Memory B cell (primary cell): ENCODE data around the gene GLYAT.
"Not testable (repeated sequence)": the region's sequence is repeated elsewhere in the genome, so short reads cannot be mapped to it uniquely, and the experiment has no call there.

Source experiments
- ATAC-seq: fragments of 150-1000 bp; cut with Tn5 transposase; 2 replicates; pipeline ENCODE4 v1.10.0; 2021; ENCODE audit warnings: low read depth, mild to moderate bottlenecking, moderate library complexity
- DNase-seq, 2 donors: peaks; one replicate each; pipeline ENCODE4 v3.0.0; 2022; ENCODE audit warnings: low spot score in 2 of 2
- H3K27ac Mint-ChIP-seq: one replicate; pipeline ENCODE4 v1.8.0; 2022; ENCODE audit warnings: mild to moderate bottlenecking, moderate library complexity, mixed read lengths
- H3K27me3 Mint-ChIP-seq: one replicate; pipeline ENCODE4 v1.8.0; 2022; ENCODE audit warnings: mixed read lengths
- H3K36me3 Mint-ChIP-seq: one replicate; pipeline ENCODE4 v1.8.0; 2022; ENCODE audit warnings: mild to moderate bottlenecking, mixed read lengths
- H3K4me1 Mint-ChIP-seq: one replicate; pipeline ENCODE4 v1.8.0; 2022; ENCODE audit warnings: mixed read lengths
- H3K4me3 Mint-ChIP-seq: one replicate; pipeline ENCODE4 v1.8.0; 2022; ENCODE audit warnings: mild to moderate bottlenecking, moderate library complexity, mixed read lengths
- H3K9me3 Mint-ChIP-seq: one replicate; pipeline ENCODE4 v1.8.0; 2022; ENCODE audit warnings: mixed read lengths

GLYAT gene

DNA sequence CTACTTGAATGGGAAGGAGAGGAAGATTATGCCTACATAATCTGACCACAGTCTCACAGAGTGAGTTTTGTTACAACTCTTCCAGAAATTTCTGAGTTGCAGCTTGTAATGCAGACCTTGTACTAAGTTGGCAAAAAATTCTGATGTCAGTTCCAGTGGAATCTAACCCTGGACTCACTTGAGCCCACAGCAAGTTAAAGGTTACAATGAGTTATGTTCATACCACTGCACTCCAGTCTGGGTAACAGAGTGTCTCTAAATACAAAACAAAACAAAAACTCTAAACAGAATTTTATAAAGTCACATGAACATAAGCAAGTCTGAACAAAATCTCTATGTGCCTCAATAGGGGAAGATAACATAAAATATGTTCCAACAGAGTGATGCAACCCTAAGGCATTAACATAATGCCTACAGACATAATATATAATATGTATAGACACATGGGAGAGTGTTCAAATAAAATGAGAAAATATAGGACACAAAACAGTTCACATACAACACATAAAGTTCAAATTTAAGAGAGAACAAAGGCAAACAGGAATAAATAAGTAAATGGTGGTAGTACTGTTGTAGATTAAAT lies 1.1 kb downstream of the GLYAT start:
- Mint-ChIP-seq H3K27ac (no peak overlapping the region), H3K27me3 (peaks cover 4% of the 10 kb centered on the region), H3K36me3 (no peaks in the 10 kb centered on the region), H3K9me3 (no peaks in the 10 kb centered on the region), H3K4me1 (peaks cover 13% of the 10 kb centered on the region), H3K4me3 (no peak overlapping the region)
- ATAC-seq = no peak
- no peak for DNase-seq

DNA sequence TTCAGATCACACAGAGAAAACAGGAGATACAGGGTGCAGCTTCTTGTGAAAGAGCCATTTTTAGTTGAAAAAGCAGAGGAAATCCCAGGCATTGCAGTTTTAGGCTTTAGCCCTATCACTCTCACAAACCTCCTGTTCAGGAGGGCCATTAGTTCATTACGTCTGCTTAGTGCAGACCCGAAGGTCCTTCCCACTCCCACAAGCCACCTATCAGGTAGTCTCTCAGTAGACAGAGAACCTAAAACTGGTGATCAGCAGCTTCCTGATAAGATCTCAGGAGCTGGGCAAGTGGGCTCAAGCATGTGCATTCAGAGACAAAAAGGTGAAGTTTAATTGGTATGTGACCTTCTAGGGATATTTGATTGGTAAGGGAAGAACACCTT lies 4.3 kb downstream of the GLYAT start:
- H3K4me1 Mint-ChIP-seq = peaks cover 11% of the 10 kb centered on the region
- no peaks in the 10 kb centered on the region for H3K36me3 Mint-ChIP-seq
- peaks cover 3% of the 10 kb centered on the region for H3K27me3 Mint-ChIP-seq
- H3K4me3 Mint-ChIP-seq = no peak overlapping the region
- H3K9me3 Mint-ChIP-seq = no peaks in the 10 kb centered on the region
- ATAC-seq (no peak), DNase-seq (no peak)
- H3K27ac Mint-ChIP-seq = no peak overlapping the region

DNA sequence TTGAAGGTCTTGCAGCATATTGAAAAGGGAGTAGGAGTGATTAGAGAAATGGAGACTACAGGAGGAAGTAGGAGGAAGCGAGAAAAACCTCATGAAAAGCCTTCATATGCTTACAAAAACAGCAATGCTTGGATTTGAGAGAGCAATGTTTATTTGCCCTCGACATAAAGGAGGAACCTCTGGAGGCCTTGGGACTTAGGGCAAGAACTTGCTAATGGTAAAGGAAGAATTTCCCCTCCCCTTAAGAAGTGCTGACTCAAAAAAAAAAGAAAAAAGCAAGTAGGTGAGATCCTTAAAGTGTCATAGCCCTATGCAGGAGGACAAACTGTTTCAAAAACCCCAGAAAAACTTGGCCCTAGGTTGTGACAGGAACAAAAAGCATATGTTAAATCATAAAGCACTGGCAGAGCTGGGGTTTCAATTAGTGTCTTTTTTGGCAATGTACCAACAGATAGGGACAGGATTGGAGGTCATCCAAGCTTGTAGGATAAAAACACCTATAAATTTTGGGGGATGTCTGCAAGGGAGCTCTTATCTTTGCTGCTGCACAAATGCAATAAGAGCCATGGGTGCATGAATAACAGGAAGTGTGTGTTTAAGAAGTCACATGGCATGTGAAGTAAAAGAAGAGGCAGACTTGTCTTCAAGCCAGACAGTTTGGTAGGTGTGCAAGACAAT lies 4.9 kb downstream of the GLYAT start:
- Mint-ChIP-seq H3K4me1 (peaks cover 11% of the 10 kb centered on the region), H3K36me3 (no peaks in the 10 kb centered on the region), H3K27me3 (peaks cover 3% of the 10 kb centered on the region), H3K9me3 (no peaks in the 10 kb centered on the region), H3K27ac (no peak overlapping the region), H3K4me3 (no peak overlapping the region)
- ATAC-seq = peak; percentile 45
- DNase-seq = no peak

DNA sequence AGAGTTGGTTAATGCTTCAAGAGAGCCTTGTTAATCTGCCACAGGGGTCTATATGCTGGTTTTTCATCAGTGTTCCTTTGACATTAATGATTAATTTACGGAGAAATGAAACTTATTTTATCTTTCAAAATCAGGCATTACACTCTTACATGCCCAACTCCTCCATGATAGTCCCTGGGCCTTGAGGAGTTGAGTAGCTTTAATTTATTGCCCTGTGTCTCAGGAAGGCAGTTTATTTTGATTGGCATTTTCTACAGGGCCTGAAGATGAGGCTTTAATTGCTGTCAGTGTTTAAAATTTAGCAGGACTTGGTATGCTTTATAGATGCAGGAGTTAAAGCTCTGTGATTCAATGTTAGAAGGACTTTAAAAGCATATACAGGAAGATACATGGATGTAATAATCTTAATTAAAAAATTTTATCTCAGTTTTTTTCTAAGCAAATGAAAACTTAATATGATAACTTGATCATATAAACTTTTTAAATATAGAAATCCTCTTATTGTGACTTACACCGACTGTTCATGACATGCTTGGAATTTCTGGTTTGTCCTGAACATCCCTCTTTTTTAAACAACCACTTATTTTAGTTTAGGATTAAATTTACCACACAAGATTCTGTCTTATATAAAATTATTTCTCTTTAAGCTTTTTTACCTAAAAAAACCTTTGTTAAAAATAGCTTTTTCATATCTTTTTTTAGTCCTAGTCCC lies 12.2 kb downstream of the GLYAT start:
- Mint-ChIP-seq H3K36me3 (no peaks in the 10 kb centered on the region), H3K27ac (no peak overlapping the region), H3K4me1 (no peaks in the 10 kb centered on the region), H3K9me3 (no peaks in the 10 kb centered on the region), H3K27me3 (no peaks in the 10 kb centered on the region), H3K4me3 (no peak overlapping the region)
- DNase-seq = no peak
- ATAC-seq = no peak

DNA sequence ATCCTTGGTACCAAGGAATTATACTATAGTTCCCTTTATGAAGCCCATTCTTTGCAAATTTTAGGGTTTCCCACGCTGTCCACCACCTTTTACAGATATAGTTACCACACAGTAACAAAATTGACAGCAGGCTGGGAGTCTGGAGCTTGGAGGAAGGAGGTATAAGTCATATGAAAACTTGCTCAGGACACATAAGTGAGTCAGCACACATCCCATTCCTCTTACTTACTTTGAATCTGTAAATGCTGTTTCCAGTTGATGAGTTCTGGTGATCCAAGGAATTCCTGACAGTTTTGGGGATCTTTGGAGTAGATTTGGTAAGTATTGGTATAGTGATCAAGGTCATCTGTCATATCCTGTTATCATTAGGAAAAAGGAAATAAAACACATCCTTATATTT lies 19.2 kb downstream of the GLYAT start:
- H3K27ac Mint-ChIP-seq = no peak overlapping the region
- H3K4me1 Mint-ChIP-seq = no peaks in the 10 kb centered on the region
- ATAC-seq (no peak), DNase-seq (no peak)
- H3K27me3 Mint-ChIP-seq = peaks cover 3% of the 10 kb centered on the region
- H3K36me3 Mint-ChIP-seq = no peaks in the 10 kb centered on the region
- H3K9me3 Mint-ChIP-seq = peaks cover under 1% of the 10 kb centered on the region
- H3K4me3 Mint-ChIP-seq = no peak overlapping the region

DNA sequence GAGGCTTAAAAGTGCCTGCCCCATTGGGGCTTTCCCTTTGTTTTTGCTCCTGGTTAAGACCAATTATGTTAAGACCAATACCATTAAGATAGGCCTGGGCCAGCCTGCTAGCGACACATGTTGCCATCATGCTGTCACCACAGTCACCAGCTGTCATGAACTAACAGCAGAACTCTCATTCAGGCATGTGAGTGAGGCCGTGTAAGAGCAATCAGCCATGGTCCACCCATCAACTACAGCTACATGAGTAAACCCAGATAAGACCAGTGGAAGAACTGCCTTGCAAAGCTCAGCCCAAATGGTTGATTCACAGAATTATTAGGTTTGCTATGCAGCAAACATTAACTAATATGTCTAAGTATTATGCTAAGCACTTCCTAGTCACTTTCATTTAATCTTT lies 19.9 kb downstream of the GLYAT start:
- Mint-ChIP-seq H3K27ac (no peak overlapping the region), H3K36me3 (no peaks in the 10 kb centered on the region), H3K4me3 (no peak overlapping the region), H3K4me1 (no peaks in the 10 kb centered on the region), H3K27me3 (peaks cover 3% of the 10 kb centered on the region), H3K9me3 (peaks cover 3% of the 10 kb centered on the region)
- ATAC-seq = no peak
- DNase-seq = no peak

DNA sequence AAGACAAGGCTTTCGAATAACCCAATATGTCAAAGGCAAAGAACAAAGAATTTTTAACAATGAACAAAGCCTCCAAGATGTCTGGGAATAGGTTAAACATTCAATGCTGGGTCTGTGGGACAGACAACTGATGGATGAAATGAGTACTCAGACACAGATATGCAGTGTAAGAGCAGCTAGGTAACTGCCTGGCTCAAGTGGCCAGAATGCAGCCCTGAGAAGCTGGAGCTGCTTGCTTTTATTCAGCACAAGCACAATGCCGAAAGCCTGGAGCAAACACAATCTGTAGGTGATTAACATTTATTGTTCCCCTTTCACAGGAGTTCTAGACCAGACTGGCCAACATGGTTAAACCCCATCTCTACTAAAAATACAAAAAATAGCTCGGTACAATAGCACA lies 24.0 kb downstream of the GLYAT start:
- no peak overlapping the region for H3K27ac Mint-ChIP-seq
- H3K36me3 Mint-ChIP-seq = peaks cover 5% of the 10 kb centered on the region
- no peaks in the 10 kb centered on the region for H3K4me1 Mint-ChIP-seq
- H3K4me3 Mint-ChIP-seq = no peak overlapping the region
- peaks cover 9% of the 10 kb centered on the region for H3K9me3 Mint-ChIP-seq
- H3K27me3 Mint-ChIP-seq = peaks cover 8% of the 10 kb centered on the region
- no peak for ATAC-seq
- DNase-seq = no peak

DNA sequence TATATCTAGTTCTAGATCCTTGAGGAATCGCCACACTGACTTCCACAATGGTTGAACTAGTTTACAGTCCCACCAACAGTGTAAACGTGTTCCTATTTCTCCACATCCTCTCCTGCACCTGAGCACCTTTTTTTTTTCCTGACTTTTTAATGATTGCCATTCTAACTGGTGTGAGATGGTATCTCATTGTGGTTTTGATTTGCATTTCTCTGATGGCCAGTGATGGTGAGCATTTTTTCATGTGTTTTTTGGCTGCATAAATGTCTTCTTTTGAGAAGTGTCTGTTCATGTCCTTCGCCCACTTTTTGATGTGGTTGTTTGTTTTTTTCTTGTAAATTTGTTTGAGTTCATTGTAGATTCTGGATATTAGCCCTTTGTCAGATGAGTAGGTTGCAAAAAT lies 34.9 kb downstream of the GLYAT start:
- DNase-seq, H3K9me3 Mint-ChIP-seq, ATAC-seq, H3K27ac Mint-ChIP-seq, H3K4me3 Mint-ChIP-seq, H3K27me3 Mint-ChIP-seq, H3K36me3 Mint-ChIP-seq, H3K4me1 Mint-ChIP-seq: not testable (repeated sequence)

DNA sequence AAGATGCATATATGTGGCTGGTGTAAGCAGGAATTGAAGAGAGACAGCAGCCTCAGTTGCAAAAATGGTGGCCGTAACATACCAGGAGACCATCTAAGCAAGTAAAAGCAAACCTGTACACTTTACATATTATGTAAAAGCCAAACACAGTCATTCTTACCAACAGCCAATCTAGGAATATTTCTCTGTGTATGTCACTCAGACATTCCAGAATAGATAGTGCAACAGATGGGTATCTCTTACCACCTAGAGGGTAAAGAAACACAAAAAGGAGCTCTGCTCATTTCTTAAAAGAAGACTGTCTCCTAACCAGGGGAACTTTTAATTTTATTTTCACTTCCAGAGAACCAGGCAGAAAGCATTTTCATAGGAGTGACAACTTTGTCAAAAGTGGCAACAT lies 38.7 kb downstream of the GLYAT start:
- H3K4me1 Mint-ChIP-seq = no peaks in the 10 kb centered on the region
- H3K9me3 Mint-ChIP-seq = no peaks in the 10 kb centered on the region
- no peak for ATAC-seq
- DNase-seq = no peak
- no peak overlapping the region for H3K27ac Mint-ChIP-seq
- H3K4me3 Mint-ChIP-seq = no peak overlapping the region
- no peaks in the 10 kb centered on the region for H3K36me3 Mint-ChIP-seq
- peaks cover 3% of the 10 kb centered on the region for H3K27me3 Mint-ChIP-seq

DNA sequence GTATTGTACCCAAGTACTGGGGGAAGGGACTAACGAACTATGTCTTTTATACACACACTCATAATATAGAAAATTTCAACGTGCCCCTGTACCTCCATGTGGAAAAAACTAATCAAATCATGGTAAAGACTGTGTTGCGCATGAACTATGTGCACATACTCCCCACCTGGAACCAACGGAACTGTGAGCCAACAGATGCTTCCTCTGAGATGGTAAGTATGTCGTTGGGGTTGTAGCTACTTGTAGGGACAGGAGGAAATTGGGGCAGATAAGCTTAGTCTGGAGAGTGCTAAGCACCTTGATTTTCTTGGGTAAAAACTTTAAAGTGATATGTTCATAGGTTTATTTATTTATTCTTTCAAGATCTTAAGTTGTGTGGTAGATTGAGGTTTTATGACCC lies 40.1 kb downstream of the GLYAT start:
- Mint-ChIP-seq H3K4me1 (no peaks in the 10 kb centered on the region), H3K27ac (no peak overlapping the region), H3K27me3 (peaks cover 6% of the 10 kb centered on the region), H3K9me3 (no peaks in the 10 kb centered on the region), H3K4me3 (no peak overlapping the region), H3K36me3 (no peaks in the 10 kb centered on the region)
- ATAC-seq (no peak), DNase-seq (no peak)

DNA sequence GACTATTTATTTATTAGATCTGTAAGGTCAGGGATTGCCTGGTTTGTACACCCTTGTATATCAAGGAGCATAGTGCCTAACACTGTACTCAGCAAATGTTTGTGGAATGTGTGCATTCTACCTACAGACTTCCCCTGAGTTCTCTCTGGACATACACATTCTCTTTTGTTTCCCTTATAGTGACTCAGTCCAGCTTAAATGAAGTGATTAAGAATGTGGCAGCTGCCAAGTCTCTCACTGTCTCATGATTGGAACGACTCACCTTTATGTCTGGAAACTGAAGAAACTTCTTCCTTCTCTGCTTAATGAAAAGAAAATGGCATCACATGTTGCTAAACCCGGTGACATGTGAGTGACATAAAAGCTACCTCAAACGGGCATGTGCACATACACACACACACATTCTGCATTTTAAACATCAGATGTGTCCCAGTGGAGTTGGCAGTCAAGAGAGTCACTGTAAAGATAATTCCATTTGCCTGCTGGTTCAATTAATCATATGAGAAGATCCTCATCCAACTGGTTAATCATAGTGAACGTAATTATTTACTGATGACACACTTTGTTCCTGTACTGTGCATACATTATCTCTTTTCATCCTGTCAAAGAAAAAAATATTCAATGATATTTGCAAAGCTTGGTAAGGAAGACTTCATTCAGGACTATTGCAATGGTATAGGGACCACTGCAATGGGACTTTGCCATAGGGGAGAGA lies 42.8 kb downstream of the GLYAT start:
- ATAC-seq = no peak
- Mint-ChIP-seq H3K27me3 (peaks cover 6% of the 10 kb centered on the region), H3K4me1 (no peaks in the 10 kb centered on the region), H3K36me3 (no peaks in the 10 kb centered on the region), H3K27ac (no peak overlapping the region), H3K9me3 (no peaks in the 10 kb centered on the region), H3K4me3 (no peak overlapping the region)
- DNase-seq = no peak

DNA sequence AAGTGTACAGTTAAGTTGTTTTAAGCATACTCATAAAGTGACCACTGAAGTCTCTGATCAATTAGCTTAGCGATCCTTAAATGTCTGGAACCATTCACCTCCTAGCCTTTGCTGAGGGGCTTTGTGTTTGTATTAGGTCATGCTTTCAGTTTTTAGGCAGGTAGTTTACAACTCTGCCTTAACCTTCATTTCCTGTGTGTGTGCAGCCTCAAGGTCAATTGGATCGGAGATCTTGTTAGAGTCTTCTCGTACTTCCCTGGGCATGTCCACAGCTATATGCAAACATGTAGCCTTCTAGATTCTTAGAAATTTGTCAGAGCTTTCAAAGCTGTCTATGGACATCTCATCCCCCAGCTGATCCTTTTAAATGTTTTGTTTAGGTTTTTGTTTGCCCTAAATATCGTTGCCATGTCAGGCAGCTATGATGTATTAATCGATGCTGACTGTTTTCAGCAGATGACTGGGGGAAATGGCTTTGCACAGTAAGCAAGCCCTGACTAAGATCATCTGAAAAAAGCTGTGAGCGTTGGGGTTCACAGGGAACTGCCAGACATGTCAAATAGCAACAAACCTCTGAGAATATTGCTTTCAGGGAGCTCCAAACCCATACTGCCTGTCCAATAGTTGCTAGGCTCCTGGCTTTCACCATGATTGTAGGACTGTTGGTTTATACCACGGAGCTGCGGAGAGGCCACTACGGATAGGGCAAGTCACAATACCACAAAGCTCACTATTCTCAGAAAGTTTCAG lies 45.6 kb downstream of the GLYAT start:
- Mint-ChIP-seq H3K36me3 (peaks cover 2% of the 10 kb centered on the region), H3K27me3 (peaks cover 6% of the 10 kb centered on the region), H3K4me1 (no peaks in the 10 kb centered on the region), H3K9me3 (no peaks in the 10 kb centered on the region), H3K27ac (no peak overlapping the region), H3K4me3 (no peak overlapping the region)
- DNase-seq = no peak
- ATAC-seq = no peak

DNA sequence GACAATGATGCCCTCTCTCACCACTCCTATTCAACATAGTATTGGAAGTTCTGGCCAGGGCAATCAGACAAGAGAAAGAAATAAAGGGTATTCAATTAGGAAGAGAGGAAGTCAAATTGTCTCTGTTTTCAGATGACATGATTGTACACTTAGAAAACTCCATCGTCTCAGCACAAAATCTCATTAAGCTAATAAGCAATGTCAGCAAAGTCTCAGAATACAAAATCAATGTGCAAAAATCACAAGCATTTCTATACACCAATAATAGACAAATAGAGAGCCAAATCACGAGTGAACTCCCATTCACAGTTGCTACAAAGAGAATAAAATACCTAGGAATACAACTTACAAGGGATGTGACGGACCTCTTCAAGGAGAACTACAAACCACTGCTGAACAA lies 49.1 kb downstream of the GLYAT start:
- not testable (repeated sequence) for ATAC-seq, H3K4me1 Mint-ChIP-seq, H3K27ac Mint-ChIP-seq, DNase-seq, H3K9me3 Mint-ChIP-seq, H3K4me3 Mint-ChIP-seq, H3K27me3 Mint-ChIP-seq, H3K36me3 Mint-ChIP-seq

DNA sequence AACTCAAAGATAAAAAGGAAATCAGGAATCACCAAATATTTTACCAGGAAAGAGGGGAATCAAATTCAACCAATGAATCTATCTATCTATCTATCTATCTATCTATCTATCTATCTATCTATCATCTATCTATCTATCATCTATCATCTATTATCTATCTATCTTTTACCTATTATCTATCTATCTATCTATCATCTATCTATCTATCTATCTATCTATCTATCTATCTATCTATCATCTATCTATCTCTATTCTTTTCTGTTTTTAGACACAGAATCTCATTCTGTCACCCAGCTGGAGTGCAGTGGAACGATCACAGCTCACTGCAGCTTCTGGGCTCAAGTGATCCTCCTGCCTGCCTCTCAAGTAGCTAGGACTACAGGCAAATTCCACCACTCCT lies 54.2 kb downstream of the GLYAT start:
- H3K9me3 Mint-ChIP-seq, H3K36me3 Mint-ChIP-seq, H3K27ac Mint-ChIP-seq, ATAC-seq, DNase-seq, H3K4me1 Mint-ChIP-seq, H3K4me3 Mint-ChIP-seq, H3K27me3 Mint-ChIP-seq: not testable (repeated sequence)
